Ectodermal cell (in vitro differentiated cells): Measurements from ENCODE around the gene AGAP2.
"Not testable (repeated sequence)": the region's sequence is repeated elsewhere in the genome, so short reads cannot be mapped to it uniquely, and the experiment has no call there.

ENCODE experiments used
- H3K27ac ChIP-seq: 2 replicates; pipeline ENCODE4 v1.7.0; 2013; ENCODE audit warnings: mild to moderate bottlenecking, low read depth, low read length; ENCODE audit not compliant: insufficient read depth, poor library complexity, severe bottlenecking
- H3K27me3 ChIP-seq: 2 replicates; pipeline ENCODE4 v1.7.0; 2013; ENCODE audit warnings: mild to moderate bottlenecking, low read length; ENCODE audit not compliant: insufficient read depth, control insufficient read depth, poor library complexity, severe bottlenecking
- H3K36me3 ChIP-seq: one replicate; pipeline ENCODE4 v1.7.0; 2013; ENCODE audit warnings: low read length; ENCODE audit not compliant: control insufficient read depth, insufficient read depth
- H3K4me1 ChIP-seq: one replicate; pipeline ENCODE4 v1.7.0; 2013; ENCODE audit warnings: low read length; ENCODE audit not compliant: control insufficient read depth, insufficient read depth
- H3K4me3 ChIP-seq: 2 replicates; pipeline ENCODE4 v1.7.0; 2013; ENCODE audit warnings: low read depth, low read length, control low read depth; ENCODE audit not compliant: insufficient read depth
- H3K9me3 ChIP-seq: 2 replicates; pipeline ENCODE4 v1.7.0; 2013; ENCODE audit warnings: mild to moderate bottlenecking, low read length, moderate library complexity; ENCODE audit not compliant: control insufficient read depth
- WGBS, 2 experiments: methylation state at CpG; one replicate each; pipeline ENCODE4 v1.1.7; 2013; ENCODE audit warnings: missing lambda C conversion rate in 2 of 2; 5-methylcytosine and 5-hydroxymethylcytosine counted together

Gene AGAP2

DNA sequence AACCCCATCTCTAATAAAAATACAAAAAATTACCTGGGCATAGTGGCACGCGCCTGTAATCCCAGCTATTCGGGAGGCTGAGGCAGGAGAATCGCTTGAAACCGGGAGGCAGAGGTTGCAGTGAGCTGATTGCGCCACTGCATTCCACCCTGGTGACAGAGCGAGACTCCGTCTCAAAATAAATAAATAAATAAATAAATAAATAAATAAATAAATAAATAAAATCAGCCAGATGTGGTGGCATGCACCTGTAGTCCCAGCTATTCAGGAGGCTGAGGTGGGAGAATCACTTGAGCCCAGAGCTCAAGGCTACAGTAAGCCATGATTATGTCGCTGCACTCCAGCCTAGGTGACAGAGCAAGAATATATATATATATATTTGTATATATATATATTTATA lies 60.6 kb downstream of the AGAP2 start:
- not testable (repeated sequence) for H3K36me3 ChIP-seq, H3K4me3 ChIP-seq, H3K9me3 ChIP-seq, H3K27ac ChIP-seq, H3K4me1 ChIP-seq, H3K27me3 ChIP-seq
- WGBS, 2 experiments = 88 to 89% methylated on average over 6 of the region's 9 CpGs

DNA sequence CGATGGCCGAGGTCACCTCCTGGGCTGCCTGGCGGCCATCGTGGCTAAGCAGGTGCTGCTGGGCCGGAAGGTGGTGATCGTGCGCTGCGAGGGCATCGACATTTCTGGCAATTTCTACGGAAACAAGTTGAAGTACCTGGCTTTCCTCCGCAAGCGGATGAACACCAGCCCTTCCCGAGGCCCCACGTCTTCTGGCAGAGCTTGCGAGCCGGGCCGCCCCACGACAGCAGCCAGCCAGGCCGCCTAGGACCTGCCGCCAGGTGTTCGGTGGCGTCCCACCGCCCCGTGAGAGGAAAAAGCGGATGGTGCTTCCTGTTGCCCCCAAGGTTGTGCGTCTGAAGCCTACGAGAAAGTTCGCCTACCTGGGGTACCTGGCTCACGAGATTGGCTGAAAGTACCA lies 63.9 kb downstream of the AGAP2 start:
- Histone ChIP-seq H3K9me3 (no peaks in the 10 kb centered on the region), H3K36me3 (no peaks in the 10 kb centered on the region), H3K4me1 (no peaks in the 10 kb centered on the region), H3K4me3 (no peak overlapping the region), H3K27me3 (no peaks in the 10 kb centered on the region), H3K27ac (no peak overlapping the region)
- WGBS, 2 experiments = 94 to 96% methylated on average over 29 of the region's 29 CpGs
